ENCODE results near the gene OGDH.

DNA sequence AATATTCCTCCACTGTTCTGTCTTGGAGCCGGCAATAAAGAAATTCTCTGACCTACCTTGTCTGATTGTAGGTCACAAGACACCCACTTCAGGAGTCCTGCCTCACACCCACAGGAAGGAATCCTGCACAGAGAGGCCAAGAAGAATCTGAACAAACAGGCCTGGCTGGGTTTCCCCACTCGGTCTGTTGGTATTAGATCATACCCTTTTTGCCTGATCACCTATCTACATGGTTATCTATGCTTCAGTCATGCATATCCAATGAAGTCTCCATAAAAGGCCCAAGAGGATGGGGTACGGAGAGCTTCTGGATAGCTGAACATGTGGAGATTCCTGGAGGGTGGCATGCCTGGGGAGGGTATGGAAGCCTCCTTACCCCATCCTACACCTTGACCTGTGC lies 12.3 kb downstream of the OGDH start:
- TF ChIP-seq POLR2AphosphoS5 (IDR thresholded peaks at IDR 0.05) (no peak), POLR2A (IDR thresholded peaks at IDR 0.05) (no peak)
- TF ChIP-seq, protein P1, sequence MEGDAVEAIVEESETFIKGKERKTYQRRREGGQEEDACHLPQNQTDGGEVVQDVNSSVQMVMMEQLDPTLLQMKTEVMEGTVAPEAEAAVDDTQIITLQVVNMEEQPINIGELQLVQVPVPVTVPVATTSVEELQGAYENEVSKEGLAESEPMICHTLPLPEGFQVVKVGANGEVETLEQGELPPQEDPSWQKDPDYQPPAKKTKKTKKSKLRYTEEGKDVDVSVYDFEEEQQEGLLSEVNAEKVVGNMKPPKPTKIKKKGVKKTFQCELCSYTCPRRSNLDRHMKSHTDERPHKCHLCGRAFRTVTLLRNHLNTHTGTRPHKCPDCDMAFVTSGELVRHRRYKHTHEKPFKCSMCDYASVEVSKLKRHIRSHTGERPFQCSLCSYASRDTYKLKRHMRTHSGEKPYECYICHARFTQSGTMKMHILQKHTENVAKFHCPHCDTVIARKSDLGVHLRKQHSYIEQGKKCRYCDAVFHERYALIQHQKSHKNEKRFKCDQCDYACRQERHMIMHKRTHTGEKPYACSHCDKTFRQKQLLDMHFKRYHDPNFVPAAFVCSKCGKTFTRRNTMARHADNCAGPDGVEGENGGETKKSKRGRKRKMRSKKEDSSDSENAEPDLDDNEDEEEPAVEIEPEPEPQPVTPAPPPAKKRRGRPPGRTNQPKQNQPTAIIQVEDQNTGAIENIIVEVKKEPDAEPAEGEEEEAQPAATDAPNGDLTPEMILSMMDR (IDR thresholded peaks at IDR 0.05), result no peak

All from breast epithelium (tissue), 3 donors.